HL-60/S4 treated with phorbol 12-myristate 13-acetate at 8.2 ng/mL for 4 days and 3 days (cell line): Measurements from ENCODE around the gene NCF4.

Source experiments
- in situ Hi-C: fragments of 300-500 bp; cut with MboI; formaldehyde crosslinking; loops from 2 replicates; pipeline ENCODE4 v1.15.0; 2022; ENCODE audit warnings: low sequenced_read_pairs

NCF4 gene

DNA sequence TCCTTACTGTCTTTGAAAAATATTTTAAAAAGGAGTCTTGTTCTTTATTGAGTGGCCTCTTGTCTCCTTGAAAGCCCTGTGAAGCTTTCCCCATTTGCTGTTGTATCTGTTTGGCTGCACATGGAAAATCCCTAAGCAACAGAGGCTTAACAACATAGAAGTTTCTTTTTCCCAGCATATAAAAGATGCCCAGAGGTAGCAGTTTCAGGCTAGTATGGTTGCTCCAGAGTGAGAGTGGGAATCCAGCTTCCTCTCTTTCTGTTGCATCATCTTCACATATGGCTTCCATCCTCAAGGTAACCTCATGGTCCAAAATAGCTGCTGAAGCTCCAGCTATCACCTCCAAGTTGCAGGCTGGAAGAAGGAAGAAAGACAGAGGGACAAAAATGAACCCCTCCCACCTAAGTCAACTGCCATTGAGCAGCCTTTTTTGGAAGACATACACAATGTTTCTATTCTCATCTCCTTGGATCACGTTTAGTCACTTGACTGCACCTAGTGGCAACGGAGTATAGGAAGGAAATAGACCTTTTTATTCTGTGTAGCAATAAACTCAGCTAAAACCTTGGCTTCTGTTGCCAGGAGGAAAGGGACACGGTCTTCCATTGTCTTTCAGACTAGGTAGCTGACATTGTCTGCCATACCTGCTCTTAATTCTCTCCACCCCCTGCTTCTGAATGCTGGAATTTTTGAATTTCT, 57.9 kb downstream of the NCF4 start:
- in situ Hi-C loops = no loop called here

DNA sequence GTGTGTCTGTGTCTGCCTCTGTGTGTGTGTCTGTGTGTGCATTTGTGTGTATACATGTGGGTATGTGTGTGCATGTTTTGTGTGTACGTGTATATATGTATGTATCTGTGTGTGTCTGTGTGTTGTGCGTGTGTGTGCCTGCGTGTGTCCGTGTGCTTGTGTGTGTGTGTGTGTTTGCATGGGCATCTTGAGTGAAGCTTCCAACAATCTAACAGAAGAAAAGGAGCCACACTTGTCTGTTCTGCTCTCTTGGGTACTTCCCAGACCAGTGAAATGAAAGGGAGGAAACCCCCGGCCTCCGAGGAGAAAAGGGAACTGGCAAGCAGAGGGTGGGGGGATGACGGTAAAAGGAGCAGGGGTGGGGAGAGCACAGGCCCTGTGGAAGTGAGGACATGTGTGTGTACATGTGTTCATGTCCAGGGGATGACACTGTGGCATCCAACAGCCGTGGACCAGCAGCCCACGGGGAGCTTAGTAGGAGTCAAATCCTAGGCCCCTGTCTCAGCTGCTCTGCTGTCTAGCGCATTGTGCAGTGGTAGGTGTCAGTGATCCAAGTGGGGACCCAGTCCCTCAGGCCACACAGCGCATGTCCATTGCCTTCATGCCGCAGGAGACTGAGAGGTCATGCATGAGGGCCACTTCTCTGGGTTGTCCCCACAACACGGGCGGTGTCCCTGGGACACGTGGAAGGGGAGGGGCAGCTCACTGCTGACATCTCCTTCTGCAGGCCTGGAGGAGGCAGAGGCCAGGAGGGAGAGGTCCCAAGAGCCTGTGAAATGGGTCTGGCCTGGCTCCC, 60.7 kb downstream of the NCF4 start:
- in situ Hi-C loops = no loop called here

DNA sequence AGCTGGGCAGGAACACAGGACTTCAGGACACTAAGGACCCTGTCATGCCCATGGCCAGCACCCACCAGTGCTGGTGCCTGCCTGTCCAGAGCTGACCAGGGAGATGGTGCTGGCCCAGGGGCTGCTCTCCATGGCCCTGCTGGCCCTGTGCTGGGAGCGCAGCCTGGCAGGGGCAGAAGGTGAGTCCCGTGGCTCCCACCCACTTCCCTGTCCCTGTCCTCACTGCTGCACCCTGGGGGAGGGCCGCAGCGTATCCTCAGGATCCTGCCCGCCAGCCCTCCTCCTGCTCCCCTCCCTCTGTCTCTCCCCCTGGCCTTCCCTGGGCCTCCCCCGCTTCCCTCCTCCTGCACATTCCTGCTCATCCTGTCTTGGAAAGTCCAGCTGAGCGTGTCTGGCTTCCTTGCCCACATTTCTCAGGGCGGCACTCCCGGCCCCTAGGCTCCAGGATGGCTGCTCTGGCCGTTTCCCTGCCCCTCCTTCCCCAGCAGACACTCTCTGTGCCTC, 61.4 kb downstream of the NCF4 start:
- in situ Hi-C loops = no loop called here

DNA sequence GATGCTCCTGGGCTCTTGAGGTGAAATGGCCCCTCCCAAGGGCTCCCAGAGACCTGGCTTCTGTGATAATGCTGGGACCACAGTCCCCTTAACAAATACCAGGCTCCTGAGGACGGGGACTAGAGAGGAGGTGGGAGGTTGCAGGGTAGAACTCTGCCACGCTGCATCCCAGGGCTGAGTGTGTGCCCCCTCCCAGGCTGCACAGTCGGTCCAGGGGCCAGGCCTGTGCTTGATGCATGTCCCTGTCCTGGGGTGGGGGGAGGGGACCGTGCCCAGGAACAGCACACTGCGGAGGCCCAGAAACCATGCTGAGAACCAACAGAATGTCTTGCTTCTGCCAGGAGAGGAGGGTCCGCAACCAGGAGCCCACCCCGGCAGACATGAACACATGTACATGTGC, 61.9 kb downstream of the NCF4 start:
- in situ Hi-C loops = no loop called here

DNA sequence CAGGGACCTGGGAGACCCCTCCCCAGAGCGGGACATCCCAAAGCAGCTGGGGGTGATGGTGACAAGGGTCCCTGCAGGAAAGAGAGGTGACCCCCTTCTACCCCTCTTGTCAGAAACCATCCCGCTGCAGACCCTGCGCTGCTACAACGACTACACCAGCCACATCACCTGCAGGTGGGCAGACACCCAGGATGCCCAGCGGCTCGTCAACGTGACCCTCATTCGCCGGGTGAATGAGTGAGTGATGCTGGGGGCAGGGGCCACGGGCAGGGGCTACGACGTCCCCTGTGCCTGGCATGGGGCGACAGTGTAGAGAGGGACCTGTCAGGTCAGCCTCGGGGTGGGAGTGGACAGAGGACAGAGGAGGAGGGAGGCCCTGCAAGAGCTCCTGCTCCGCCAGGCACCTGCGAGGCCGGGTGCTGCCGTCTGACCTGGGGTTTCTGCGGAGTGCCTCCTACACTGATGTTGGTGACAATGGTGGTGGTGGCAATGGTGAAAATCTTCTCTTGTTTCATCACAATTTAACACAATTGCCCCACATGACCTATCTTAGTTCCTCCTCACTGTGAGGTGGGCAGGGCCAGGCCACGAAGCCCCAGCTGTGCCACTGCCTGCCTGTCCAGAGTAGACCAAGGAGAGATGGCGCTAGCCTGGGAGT, 62.5 kb downstream of the NCF4 start:
- in situ Hi-C loops = no loop called here

DNA sequence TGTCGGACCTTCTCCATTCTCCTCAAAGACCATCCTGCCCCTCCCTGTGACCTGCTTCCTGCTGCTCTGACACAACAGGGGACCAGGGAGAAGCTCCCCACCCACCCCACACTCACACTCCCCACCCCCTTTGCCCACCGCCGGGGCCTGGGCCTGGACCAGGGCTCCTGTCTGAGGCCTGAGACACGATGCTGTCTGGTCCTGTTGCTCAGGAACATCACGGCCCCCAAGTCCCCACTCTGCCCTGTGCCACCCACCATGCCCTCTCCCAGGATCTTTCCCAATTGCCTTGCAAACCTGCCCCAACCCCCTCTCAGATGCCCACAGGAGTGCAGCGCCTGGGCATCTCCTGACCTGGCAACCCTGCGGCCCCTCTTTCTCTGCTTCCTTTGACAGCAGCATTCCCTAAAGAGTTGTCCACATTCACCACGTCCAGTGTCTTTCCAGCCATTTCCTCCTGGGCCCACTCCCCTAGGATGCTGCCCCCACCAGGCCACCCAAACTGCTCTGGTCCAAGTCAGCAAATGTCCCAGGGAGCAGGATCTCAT, 63.4 kb downstream of the NCF4 start:
- in situ Hi-C loops = no loop called here

DNA sequence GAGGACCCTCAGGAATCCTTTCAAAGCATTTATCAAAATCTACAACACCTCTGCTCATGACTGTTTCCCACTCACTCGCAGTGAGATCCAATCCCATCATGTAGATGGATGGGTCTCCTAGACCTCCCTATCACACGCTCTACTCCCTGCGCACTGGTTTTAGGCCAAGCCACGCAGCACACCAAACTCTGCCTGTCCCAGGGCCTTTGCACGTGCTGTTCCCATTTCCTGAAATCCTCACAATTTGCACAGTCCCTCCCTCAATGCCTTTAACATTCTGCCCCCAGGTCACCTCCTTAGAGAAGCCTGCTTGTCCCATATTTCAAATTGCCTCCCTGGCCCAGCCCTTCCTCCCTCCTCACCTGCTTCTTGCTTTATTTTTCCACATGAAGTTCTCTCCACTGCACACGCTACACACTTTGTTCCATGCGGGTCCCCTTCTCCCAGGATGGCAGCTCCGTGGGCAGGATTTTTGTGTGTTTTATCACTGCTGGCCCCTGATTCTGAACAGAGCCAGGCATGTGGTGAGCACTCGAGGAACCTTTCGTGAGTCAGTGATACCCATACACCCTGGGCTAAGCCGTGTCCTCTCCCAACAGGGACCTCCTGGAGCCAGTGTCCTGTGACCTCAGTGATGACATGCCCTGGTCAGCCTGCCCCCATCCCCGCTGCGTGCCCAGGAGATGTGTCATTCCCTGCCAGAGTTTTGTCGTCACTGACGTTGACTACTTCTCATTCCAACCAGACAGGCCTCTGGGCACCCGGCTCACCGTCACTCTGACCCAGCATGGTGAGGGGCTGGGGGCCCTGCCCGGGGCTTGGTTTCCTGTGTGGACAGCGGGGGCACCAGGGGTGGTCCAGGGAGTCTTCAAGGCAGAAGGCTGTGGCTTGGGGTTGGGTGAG, 64.8 kb downstream of the NCF4 start:
- in situ Hi-C loops = no loop called here

DNA sequence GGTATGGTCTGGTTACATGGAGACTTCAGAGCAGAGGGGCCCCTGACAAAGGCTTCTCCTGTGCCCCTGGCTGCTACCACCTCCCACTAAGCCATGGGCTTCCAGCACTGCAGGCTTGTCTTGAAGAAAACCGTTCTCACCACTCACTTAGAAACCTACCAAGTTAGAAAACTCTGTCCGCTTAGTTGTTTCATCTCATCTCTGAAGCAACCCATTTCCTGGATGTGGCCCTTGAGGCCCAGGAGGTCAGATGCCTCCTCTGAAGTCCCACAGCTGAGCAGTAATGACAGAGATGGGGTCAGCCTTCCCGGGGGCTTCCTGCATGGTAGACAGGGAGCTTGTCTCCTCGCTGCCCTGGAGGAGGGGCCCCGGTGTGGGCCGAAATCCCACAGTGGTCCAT, 65.5 kb downstream of the NCF4 start:
- in situ Hi-C loops = no loop called here

DNA sequence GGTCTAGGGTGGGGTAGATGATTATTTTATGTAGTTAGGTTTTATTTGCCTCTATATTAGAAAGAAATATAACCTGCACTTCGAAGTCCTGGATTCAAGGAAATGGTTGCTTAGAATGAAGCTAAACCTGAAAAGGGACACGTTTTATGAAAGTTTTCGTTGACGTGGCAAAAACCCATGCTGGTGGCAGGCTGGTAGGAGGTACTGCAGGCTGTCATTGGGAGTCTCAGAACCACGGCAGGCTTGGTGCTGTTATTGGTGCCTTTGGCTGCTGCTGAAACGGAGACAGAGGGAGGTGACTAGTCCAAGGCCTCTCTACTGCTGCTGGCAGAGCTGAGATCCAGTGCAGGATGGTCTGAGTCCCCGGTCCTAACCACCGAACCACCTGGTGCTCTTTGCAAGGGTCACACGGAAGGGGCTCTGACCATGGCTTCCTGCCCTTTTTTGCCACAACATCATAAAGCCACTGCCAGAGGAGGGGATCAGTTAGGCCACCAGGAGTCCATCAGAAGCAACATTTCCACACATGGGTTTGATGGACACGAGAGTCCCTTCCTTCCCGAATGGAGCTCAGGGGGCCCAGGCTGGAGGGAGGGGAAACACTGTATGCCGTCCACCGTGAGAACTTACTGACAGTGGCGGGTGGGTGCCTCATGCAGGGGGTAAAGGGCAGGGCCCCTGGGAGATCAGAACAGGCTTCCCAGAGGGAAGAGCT, 66.1 kb downstream of the NCF4 start:
- in situ Hi-C loops = no loop called here
